GM23248 (cell line): Measurements from ENCODE around the gene GRIP1.

Experiments used
- EZH2 ChIP-seq: fragments of 200-600 bp; sonication (generic); IDR thresholded peaks from 2 replicates; pipeline ENCODE4 v1.6.1; 2018; ENCODE audit warnings: antibody characterized with exemption, mild to moderate bottlenecking; ENCODE audit not compliant: insufficient read depth, poor library complexity, severe bottlenecking
- EZH2phosphoT487 ChIP-seq: fragments of 200-600 bp; sonication (generic); IDR thresholded peaks from 2 replicates; pipeline ENCODE4 v1.6.1; 2018; ENCODE audit warnings: antibody characterized with exemption, moderate library complexity, mild to moderate bottlenecking, low read depth; ENCODE audit not compliant: insufficient read depth

GRCh38 chr12:66516561-66516960 lies 162.3 kb downstream of the GRIP1 start:
- no peak for TF ChIP-seq EZH2
- no peak for TF ChIP-seq EZH2phosphoT487
